Measurements from ENCODE around the gene PACS2.
"Not testable (repeated sequence)": the region's sequence is repeated elsewhere in the genome, so short reads cannot be mapped to it uniquely, and the experiment has no call there.

The PACS2 gene

GRCh38 chr14:105333020-105333490 is 18.5 kb downstream of the PACS2 start:
- no peak for DNase-seq

DNA sequence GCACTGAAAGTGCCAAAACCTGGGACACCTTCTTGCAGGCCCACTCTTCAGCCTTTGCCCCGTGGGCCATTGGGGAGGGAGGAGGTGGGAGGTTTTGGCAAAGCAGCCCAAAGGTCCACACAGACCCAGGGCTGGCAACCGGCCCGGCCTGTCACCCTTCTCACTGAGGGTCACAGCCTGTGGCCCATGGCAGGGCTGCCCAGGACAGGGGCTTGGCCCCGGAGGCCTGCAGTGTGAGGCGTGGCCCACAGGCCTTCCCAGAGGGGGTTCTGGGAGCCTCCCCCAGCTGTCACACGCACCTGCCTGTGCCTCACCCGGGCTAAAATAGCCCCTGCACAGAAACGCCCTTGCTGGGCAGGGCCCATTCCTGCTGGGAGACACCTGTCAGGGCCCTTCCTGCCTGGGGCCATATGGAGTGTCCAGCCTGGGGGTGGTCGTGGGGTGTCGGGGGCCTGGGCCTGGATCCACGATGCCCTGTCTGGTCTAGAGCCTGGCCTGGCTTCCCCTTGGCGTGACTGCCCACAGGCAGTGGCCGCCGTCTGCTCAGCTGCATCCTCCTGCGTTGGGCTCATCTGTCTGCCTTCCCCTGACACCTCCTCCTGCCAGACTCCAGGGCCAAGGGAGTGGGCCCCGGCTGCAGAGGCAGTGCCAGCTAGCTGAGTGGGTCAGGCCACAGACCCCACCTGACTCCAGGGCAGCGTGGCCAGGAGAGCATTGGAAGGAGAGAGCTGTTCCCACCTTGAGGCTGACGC is 19.2 kb downstream of the PACS2 start:
- DNase-seq, result no peak

DNA sequence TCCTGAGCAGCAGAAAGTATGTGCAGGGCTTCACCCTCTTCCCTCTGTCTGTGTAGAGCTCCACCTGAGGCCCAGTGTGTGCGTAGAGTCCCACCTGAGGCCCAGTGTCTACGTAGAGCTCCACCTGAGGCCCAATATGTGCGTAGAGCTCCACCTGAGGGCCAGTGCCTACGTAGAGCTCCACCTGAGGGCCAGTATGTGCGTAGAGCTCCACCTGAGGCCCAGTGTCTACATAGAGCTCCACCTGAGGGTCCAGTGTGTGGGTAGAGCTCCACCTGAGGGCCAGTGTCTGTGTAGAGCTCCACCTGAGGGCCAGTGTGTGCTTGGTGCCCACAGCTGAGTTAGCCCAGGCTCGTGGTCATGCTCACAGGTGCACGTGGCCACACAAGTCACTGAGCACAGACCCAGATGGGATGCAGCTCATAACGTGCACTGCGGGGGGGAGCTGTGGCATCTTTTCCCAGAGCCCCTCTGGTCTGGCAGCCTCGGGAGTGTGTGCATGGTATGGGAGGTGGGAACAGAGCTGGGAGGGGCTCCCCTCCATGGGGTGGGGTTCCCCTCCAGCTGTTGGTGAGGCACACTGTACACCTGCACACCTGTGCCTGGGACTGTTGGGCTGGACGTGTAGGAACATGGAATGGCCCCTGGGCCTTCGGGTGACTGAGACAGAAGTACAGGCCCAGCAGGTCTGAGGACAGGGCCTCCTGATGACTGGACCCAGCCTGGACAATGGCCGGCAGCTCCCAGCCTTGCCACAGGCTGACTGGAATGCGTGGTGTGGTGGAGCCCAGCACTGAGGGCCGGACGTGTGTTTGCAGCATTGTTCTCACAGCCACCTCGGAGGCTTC is 20.1 kb downstream of the PACS2 start:
- no peak for DNase-seq

- not testable (repeated sequence) for DNase-seq
Measured at GRCh38 chr14:105335231-105335542, 20.6 kb downstream of the PACS2 start.

GRCh38 chr14:105335735-105336476 is 21.4 kb downstream of the PACS2 start:
- no peak for DNase-seq

GRCh38 chr14:105336477-105337287 is 22.1 kb downstream of the PACS2 start:
- no peak for DNase-seq

- no peak for DNase-seq
Measured at GRCh38 chr14:105337433-105337832, 22.9 kb downstream of the PACS2 start.

GRCh38 chr14:105337966-105338741 is 23.6 kb downstream of the PACS2 start:
- DNase-seq, result no peak

DNA sequence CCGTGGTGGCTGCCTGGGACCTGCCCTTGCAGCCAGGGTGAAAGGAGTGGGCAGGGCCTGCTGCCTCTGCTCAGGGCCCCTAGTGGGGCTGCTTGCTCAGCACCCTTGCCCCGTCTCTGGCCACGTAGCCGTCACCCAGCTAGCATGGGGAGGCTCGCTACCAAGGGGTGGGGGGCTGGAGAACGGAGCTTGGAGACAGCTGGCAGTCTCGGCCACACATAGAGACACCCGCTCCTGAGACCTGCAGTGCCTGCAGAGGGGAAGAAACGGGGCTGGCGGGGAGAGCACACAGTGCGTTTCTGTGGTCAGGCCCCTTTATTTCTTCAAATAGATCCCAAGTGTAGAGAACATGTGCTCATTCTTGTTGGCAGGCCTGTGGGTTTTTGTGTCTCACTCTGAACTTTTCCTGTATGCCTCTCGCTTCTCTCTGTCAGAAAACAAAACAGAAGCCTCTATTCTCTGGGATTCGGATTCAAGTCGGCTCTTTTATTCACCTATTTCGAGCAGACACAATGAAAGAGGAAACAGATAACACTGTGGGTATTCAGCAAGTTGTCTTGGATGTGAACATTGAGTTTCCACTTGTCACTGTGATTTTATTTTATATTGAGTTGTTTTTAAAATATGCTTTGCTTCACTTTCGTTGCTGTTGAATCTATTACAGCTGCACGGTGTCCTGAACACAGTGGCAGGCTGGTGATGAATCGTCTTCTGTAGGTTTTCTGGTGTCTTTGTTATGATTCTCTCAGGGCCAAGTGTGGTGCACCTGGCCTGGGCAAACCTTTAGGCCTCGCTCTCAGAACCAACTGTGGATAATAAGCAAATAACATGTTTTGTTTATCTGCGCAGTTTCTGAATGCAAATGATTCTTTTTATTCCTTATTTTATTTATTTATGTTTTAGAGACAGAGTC is 26.5 kb downstream of the PACS2 start:
- no peak for DNase-seq

GRCh38 chr14:105343194-105343593 is 28.6 kb downstream of the PACS2 start:
- no peak for DNase-seq

DNA sequence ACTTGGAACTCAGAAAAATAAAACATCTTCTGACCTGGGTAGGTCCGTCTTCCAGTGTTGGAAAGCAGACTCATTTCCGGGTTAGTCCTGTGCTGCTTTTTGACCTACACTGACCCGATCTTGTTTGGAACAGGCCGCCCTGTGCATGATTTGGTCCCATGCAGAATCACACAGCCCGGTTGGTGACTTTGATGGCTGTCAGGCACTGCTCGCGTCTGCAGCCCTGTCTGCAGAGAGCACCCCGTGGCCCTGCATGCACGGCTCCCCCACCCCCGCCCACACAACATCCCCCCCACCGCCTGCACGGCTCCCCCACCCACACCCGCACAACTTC is 31.6 kb downstream of the PACS2 start:
- DNase-seq, result no peak

- no peak for DNase-seq
Measured at GRCh38 chr14:105346876-105347586, 32.5 kb downstream of the PACS2 start.

- no peak for DNase-seq
Measured at GRCh38 chr14:105347587-105347968, 33.0 kb downstream of the PACS2 start.

- no peak for DNase-seq
Measured at GRCh38 chr14:105348169-105348944, 33.8 kb downstream of the PACS2 start.

DNA sequence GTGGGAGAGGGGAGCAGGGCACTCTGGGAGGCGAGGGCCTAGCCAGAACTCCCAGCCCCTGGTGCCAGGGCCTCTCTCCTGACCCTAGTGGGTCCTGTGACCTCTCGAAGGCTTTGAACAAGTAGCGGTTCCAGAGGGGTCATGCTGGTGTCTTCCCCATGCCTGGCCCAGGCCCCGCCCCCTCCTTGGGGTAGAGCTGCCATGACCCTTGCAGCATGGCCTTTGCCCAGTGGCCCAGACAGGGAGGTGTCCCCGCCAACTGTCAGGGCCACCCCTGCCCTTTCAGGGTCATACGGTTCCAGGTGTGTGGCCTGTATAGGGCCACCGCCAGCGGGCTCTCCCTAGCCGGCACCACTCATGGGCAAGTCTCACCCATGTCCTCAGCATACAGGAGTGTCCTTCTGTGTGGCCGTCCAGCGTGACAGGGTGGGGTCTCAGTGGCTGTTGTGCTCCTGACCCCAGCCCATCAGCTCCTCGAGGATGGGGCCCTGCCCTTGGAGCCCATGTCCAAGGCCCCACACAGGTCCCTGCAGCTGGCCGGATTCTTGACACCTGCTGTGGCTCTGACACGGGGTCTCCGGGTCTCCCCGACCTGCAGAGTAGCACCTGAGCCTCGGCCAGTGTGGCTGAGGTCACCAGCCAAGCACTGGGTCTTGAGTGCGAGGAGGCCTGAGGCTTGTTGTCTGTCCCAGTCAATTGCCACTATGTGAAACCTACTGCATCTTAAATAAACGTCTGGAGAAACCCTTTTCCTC is 34.6 kb downstream of the PACS2 start:
- DNase-seq, result no peak

DNA sequence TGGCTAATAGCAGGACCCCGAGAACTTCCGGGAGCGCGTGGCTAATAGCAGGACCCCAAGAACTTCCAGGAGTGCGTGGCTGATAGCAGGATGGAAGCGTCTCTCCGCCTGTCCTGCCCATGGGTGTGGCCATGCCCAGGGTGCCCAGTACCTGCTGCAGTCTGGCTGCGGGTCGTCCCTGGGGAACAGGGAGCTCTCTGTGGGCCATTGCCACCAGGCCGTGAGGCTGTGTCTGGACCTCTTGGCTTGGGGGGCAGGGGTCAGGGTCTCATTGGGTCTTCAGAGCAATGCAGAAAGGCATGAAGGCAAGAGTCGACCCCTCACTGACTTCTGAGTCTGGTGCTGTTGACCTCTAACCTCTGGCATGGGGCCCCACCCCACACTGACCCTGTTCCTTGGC is 35.4 kb downstream of the PACS2 start:
- no peak for DNase-seq

DNA sequence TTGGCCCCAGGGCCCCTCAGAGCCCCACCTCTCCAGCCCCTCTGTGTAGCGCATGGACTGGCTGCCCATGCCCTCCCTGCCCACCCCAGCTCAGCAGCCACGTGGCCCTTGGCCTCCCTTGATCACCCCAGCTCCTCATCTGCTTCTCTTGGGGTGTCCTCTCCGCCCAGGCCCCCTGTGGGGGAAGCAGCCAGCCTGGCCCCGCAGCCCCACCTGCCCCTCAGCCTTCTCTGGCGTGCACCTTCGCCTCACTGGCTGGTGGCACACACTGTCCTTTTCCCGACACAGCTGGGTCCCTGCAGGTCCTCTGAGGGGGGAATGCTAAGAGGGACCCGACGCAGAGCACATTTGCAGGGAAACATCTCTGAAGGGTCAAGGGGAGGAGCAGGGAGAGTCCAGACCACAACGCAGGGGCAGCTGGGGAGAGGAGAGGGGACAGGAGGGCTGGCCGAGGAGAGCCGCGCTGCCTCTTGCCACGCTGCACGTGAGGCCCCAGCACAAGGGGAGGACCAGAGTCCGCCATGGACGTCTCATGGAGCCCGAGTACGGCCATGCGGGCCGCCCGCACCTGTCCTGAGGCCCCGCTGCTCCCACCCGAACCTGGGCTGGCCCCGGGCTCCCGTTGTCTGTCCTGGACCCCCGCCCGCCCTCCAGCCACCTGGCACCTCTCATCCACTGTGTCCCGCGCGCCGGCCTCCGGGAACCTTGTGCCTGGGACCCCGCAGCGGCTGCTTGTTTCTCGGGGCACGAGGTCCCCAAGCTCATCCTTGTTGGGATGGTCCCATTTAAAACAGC is 36.1 kb downstream of the PACS2 start:
- no peak for DNase-seq

GRCh38 chr14:105351410-105351809 is 36.9 kb downstream of the PACS2 start:
- no peak for DNase-seq
